DOHH2 (cell line): ENCODE results near the gene IGF1R.

ENCODE experiments used
- H3F3A ChIP-seq: fragments of 200-600 bp; sonication (generic), shearing (Covaris generic); 2 replicates; pipeline ENCODE4 v1.6.0; 2016; ENCODE audit warnings: antibody characterized with exemption, mild to moderate bottlenecking; ENCODE audit not compliant: control insufficient read depth, insufficient read depth
- H3K27ac ChIP-seq: fragments of 200-600 bp; sonication (generic); 2 replicates; pipeline ENCODE4 v1.5.1; 2014; ENCODE audit warnings: low read depth, mild to moderate bottlenecking, low read length, moderate library complexity
- H3K27me3 ChIP-seq: fragments of 200-600 bp; sonication (generic); 2 replicates; pipeline ENCODE4 v1.6.1; 2014; ENCODE audit warnings: mild to moderate bottlenecking, low read length, mixed read lengths; ENCODE audit not compliant: control insufficient read depth
- H3K36me3 ChIP-seq: fragments of 200-600 bp; sonication (generic); 2 replicates; pipeline ENCODE4 v1.6.1; 2014; ENCODE audit warnings: mild to moderate bottlenecking, low read length, moderate library complexity, mixed read lengths; ENCODE audit not compliant: control insufficient read depth
- H3K4me1 ChIP-seq: fragments of 200-600 bp; sonication (generic); 2 replicates; pipeline ENCODE4 v1.6.1; 2014; ENCODE audit warnings: mild to moderate bottlenecking, low read length, mixed read lengths; ENCODE audit not compliant: control insufficient read depth
- H3K4me2 ChIP-seq: fragments of 200-600 bp; sonication (generic); 2 replicates; pipeline ENCODE4 v1.6.0; 2014; ENCODE audit warnings: mild to moderate bottlenecking, low read length, moderate library complexity
- H3K4me3 ChIP-seq: fragments of 200-600 bp; sonication (generic); 2 replicates; pipeline ENCODE4 v1.5.1; 2014; ENCODE audit warnings: mild to moderate bottlenecking, low read length, mixed read lengths
- H3K79me2 ChIP-seq: fragments of 200-600 bp; sonication (generic); 2 replicates; pipeline ENCODE4 v1.6.1; 2014; ENCODE audit warnings: mild to moderate bottlenecking, low read length, mixed read lengths; ENCODE audit not compliant: control insufficient read depth
- H3K9me2 ChIP-seq: fragments of 200-600 bp; sonication (generic); replicated peaks from 2 replicates; pipeline ENCODE4 v1.6.1; 2014; ENCODE audit warnings: mild to moderate bottlenecking, low read length, mixed read lengths; ENCODE audit not compliant: control insufficient read depth
- H3K9me3 ChIP-seq: fragments of 200-600 bp; sonication (generic); 2 replicates; pipeline ENCODE4 v1.6.1; 2014; ENCODE audit warnings: antibody characterized with exemption, low read length, mixed read lengths; ENCODE audit not compliant: control insufficient read depth, insufficient read depth
- H4K20me1 ChIP-seq: fragments of 200-600 bp; sonication (generic); 2 replicates; pipeline ENCODE4 v1.6.0; 2014; ENCODE audit warnings: low read depth, mild to moderate bottlenecking, antibody characterized with exemption, low read length, moderate library complexity; ENCODE audit not compliant: control insufficient read depth, insufficient read depth
- EZH2phosphoT487 ChIP-seq: fragments of 200-600 bp; sonication (generic); IDR thresholded peaks from 2 replicates; pipeline ENCODE4 v1.6.1; 2017; ENCODE audit warnings: borderline replicate concordance, mild to moderate bottlenecking, antibody characterized with exemption, low read length, moderate library complexity, mixed read lengths
- TF ChIP-seq, protein P1 (sequence below): fragments of 200-600 bp; sonication (generic); IDR thresholded peaks from one replicate; pipeline ENCODE4 v1.5.1; 2014; ENCODE audit warnings: antibody characterized with exemption, mild to moderate bottlenecking, low read depth, low read length; ENCODE audit not compliant: poor library complexity, severe bottlenecking

IGF1R gene

DNA sequence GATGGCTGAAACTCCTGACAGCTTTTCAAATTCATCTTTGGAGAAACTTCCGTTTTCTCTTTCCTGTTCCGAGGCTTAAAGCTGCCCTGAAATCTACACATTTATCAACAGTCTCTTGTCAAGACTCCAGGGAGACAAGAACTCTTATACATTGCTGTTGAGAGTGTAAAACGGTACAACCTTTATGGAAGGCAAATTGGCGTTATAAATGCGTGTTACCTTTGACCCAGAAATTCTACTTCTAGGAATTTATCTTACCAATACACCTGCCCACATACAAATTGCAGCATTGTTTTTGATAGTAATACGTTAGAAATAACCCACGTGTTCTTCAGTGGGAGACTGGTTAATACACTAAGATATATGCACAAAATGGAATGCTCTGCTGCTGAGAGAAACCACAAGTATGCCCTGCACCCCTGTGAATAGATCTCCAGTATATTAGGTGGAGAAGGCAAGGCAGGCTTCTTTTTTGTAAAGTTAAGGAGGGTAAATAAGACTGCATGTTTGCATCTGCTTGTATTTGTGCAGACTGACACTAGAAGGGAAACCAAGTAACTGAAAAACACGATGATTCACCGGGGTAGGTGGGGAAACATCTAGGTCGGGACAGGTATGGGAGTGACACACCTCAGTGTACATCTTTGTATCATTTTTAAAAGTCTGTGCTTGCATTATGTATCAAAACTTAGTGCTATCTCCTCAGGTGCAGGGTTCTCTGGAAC is 97.5 kb downstream of the IGF1R start:
- Histone ChIP-seq H3K79me2 (0 out of 2 replicates have a peak, but pooled peaks cover 3% of the 10 kb centered on the region), H3K4me3 (no peak overlapping the region), H3K4me2 (no peak overlapping the region), H3F3A (no peaks in the 10 kb centered on the region), H3K36me3 (no peaks in the 10 kb centered on the region), H3K9me3 (no peaks in the 10 kb centered on the region), H3K9me2 (no peaks in the 10 kb centered on the region), H3K27me3 (peaks cover 2% of the 10 kb centered on the region), H4K20me1 (no peaks in the 10 kb centered on the region), H3K4me1 (peaks cover 8% of the 10 kb centered on the region), H3K27ac (no peak overlapping the region)
- TF ChIP-seq EZH2phosphoT487: no peak
- TF ChIP-seq, protein P1, sequence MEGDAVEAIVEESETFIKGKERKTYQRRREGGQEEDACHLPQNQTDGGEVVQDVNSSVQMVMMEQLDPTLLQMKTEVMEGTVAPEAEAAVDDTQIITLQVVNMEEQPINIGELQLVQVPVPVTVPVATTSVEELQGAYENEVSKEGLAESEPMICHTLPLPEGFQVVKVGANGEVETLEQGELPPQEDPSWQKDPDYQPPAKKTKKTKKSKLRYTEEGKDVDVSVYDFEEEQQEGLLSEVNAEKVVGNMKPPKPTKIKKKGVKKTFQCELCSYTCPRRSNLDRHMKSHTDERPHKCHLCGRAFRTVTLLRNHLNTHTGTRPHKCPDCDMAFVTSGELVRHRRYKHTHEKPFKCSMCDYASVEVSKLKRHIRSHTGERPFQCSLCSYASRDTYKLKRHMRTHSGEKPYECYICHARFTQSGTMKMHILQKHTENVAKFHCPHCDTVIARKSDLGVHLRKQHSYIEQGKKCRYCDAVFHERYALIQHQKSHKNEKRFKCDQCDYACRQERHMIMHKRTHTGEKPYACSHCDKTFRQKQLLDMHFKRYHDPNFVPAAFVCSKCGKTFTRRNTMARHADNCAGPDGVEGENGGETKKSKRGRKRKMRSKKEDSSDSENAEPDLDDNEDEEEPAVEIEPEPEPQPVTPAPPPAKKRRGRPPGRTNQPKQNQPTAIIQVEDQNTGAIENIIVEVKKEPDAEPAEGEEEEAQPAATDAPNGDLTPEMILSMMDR: no peak

DNA sequence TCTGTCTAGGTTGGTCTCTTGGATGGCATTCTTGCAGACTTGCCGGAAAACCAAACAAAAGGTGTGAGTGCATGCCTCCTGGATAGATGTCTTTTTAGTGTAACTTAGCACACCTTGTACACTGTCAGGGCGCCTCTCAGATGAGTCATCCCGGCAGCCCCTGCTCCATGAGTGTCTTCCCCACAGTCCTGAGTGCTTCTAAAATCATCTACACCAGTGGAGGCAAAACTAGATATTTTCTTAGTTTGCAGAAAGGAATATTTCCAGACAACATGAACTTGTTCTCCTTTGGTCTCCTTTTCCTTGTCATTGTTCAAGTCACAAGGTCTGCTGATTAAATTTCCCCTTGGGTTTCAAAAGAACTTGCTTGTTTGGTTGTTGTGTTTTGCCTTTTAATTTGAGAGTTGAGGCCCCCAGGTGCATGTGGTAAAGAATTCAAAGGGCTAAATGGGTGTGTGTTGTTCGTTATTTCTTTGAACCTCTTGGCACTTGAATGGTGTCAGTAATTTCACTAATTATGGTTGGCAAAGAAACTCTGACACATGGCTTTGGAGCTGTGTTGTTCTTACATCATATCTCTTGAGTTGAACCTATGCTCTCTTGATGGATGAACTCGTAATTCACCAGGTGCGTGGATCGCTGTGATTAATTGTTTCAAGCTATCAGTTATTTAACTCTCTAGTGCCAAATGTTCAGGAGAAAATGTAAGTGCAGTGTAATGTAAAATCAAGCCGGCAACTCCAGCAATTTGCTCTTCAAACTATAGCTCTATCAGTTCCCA is 98.2 kb downstream of the IGF1R start:
- TF ChIP-seq, protein P1: no peak
- TF ChIP-seq EZH2phosphoT487: no peak
- Histone ChIP-seq H4K20me1 (no peaks in the 10 kb centered on the region), H3K27me3 (peaks cover 2% of the 10 kb centered on the region), H3K9me3 (no peaks in the 10 kb centered on the region), H3K4me1 (peaks cover 8% of the 10 kb centered on the region), H3K79me2 (0 out of 2 replicates have a peak, but pooled peaks cover 3% of the 10 kb centered on the region), H3K27ac (no peak overlapping the region), H3F3A (no peaks in the 10 kb centered on the region), H3K36me3 (no peaks in the 10 kb centered on the region), H3K4me2 (no peak overlapping the region), H3K4me3 (no peak overlapping the region), H3K9me2 (no peaks in the 10 kb centered on the region)

DNA sequence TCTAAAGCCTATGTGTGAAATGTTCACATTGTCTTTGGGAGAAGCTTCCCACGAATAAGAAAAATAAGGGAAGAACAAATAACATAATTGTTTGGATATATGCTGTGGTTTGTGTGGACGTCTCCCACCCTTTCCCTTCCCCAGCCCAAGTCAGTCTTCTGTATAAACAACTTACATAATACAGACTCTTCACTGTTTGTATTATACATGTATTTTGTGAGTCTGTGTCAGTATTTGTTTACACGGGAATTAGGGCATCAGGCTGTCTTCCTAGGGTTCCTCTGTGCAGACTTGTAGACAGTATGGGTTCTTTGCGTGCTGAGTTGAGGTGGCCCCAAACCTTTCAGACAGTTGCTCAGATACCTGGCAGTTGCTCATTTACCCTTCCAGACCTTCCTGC is 103.4 kb downstream of the IGF1R start:
- H3F3A ChIP-seq: no peaks in the 10 kb centered on the region
- no peak overlapping the region for H3K27ac ChIP-seq
- no peak overlapping the region for H3K4me3 ChIP-seq
- no peaks in the 10 kb centered on the region; the same call in 1 of the 2 replicates for H3K27me3 ChIP-seq
- no peak for TF ChIP-seq EZH2phosphoT487
- TF ChIP-seq, protein P1: no peak
- H3K79me2 ChIP-seq: 0 out of 2 replicates have a peak, but pooled peaks cover 3% of the 10 kb centered on the region
- H3K4me2 ChIP-seq: no peak overlapping the region
- no peaks in the 10 kb centered on the region for H4K20me1 ChIP-seq
- H3K9me3 ChIP-seq: no peaks in the 10 kb centered on the region
- no peaks in the 10 kb centered on the region for H3K9me2 ChIP-seq
- H3K4me1 ChIP-seq: no peaks in the 10 kb centered on the region
- H3K36me3 ChIP-seq: no peaks in the 10 kb centered on the region
